K562 (cell line): ENCODE data around the gene RNF121. TPM values are rescaled to one million over a fixed set of nuclear protein-coding genes. Genes with fewer than 3 reads are reported as not detected.

Experiments used
- ATAC-seq: fragments of 200-7000 bp; cut with Tn5 transposase; 3 replicates; pipeline ENCODE4 v1.9.1; 2020; ENCODE audit warnings: moderate library complexity
- BruUV-seq: library from RNA; stranded (reverse); fragments of 400-500 nt; replicated peaks from 2 replicates; lab custom pipeline; 2021; lab: Mats Ljungman, UMichigan
- CTCF ChIA-PET: fragments of 300-600 bp; formaldehyde crosslinking; extraction: SDS; loops from one replicate; lab custom pipeline; 2021; ENCODE audit warnings: low intra/inter-chr PET ratio; lab: Yijun Ruan, JAX
- POLR2A ChIA-PET: fragments of 300-600, 350-650 bp; sonication (Branson Sonifier 250); formaldehyde crosslinking; extraction: SDS; loops from one replicate; lab custom pipeline; 2021; ENCODE audit warnings: antibody characterized with exemption, inconsistent platforms; lab: Yijun Ruan, JAX
- DNase-seq, 4 experiments: peaks; one replicate each; pipeline versions ENCODE4 v3.0.0 to v3.0.0-alpha.2; 2011 to 2018; ENCODE audit warnings: low spot score in 3 of 4, mixed read lengths in 3 of 4; ENCODE audit errors: extremely low read depth in 1 of 4
- FAIRE-seq: peaks from 2 replicates; lab custom pipeline; 2011; peaks lifted over from hg19 to GRCh38; lab: Jason Lieb, UNC
- H2AFZ ChIP-seq: 2 replicates; pipeline ENCODE4 v1.6.0; 2011; ENCODE audit warnings: low read depth, low read length, control low read depth, inconsistent platforms
- H3K27ac ChIP-seq: fragments of 200-600 bp; 3 replicates; pipeline ENCODE4 v1.8.0; 2011; ENCODE audit warnings: low read depth, mild to moderate bottlenecking, control low read depth, inconsistent platforms, low read length, moderate library complexity, mixed read lengths; ENCODE audit errors: extremely low read depth
- H3K27me3 ChIP-seq, 2 experiments: fragments of 300-600 bp in 1 of 2; 2 replicates in 1 of 2; 3 replicates in 1 of 2; pipeline versions ENCODE4 v1.6.0 to v1.8.0; 2011; ENCODE audit warnings: inconsistent platforms in 2 of 2, low read length in 2 of 2, mild to moderate bottlenecking in 1 of 2, mixed read lengths in 1 of 2, moderate library complexity in 1 of 2; ENCODE audit not compliant: control insufficient read depth in 2 of 2, insufficient read depth in 2 of 2
- H3K36me3 ChIP-seq: fragments of 300-600 bp; 3 replicates; pipeline ENCODE4 v1.8.0; 2011; ENCODE audit warnings: mild to moderate bottlenecking, low read length, inconsistent platforms; ENCODE audit not compliant: control insufficient read depth, insufficient read depth
- H3K4me1 ChIP-seq, 2 experiments: fragments of 200-600 bp in 1 of 2; replicated peaks in 1 of 2; 2 replicates in 1 of 2; 3 replicates in 1 of 2; pipeline versions ENCODE4 v1.5.1 to v1.8.0; 2011; ENCODE audit warnings: inconsistent platforms in 2 of 2, low read length in 2 of 2, mild to moderate bottlenecking in 1 of 2, mixed read lengths in 1 of 2, moderate library complexity in 1 of 2; ENCODE audit not compliant: control insufficient read depth in 2 of 2, insufficient read depth in 2 of 2
- H3K4me2 ChIP-seq: 2 replicates; pipeline ENCODE4 v1.6.1; 2011; ENCODE audit warnings: low read length, control low read depth, inconsistent platforms, mixed read lengths; ENCODE audit not compliant: insufficient read depth
- H3K4me3 ChIP-seq: fragments of 200-600 bp; sonication (generic), shearing (Covaris generic); 2 replicates; pipeline ENCODE4 v1.5.1; 2016; ENCODE audit warnings: control low read depth, inconsistent platforms
- H3K79me2 ChIP-seq: fragments of 200-600 bp; 3 replicates; pipeline ENCODE4 v1.8.0; 2011; ENCODE audit warnings: low read length, inconsistent platforms; ENCODE audit not compliant: control insufficient read depth, insufficient read depth
- H3K9ac ChIP-seq, 2 experiments: 2 replicates each; pipeline versions ENCODE4 v1.6.0 to v1.6.1; 2011; ENCODE audit warnings: low read depth in 2 of 2, low read length in 2 of 2, control low read depth in 1 of 2, inconsistent platforms in 1 of 2, mild to moderate bottlenecking in 1 of 2, mixed read lengths in 1 of 2; ENCODE audit not compliant: insufficient read depth in 1 of 2
- H3K9me1 ChIP-seq: one replicate; pipeline ENCODE4 v1.6.0; 2011; ENCODE audit warnings: inconsistent platforms, mild to moderate bottlenecking, low read length, moderate library complexity; ENCODE audit not compliant: control insufficient read depth, insufficient read depth
- H3K9me3 ChIP-seq: replicated peaks from 2 replicates; pipeline ENCODE4 v1.5.1; 2011; ENCODE audit warnings: low read depth, low read length, inconsistent platforms; ENCODE audit not compliant: control insufficient read depth, insufficient read depth
- H4K20me1 ChIP-seq: replicated peaks from 2 replicates; pipeline ENCODE4 v1.6.1; 2011; ENCODE audit warnings: low read length, inconsistent platforms, mixed read lengths; ENCODE audit not compliant: control insufficient read depth, insufficient read depth
- BHLHE40 ChIP-seq: IDR thresholded peaks from 2 replicates; pipeline ENCODE4 v1.6.1; 2011; ENCODE audit warnings: low read length, improper control_type of control experiment
- BRCA1 ChIP-seq, 2 experiments: fragments of 450-650 bp in 1 of 2; sonication (generic) in 1 of 2; formaldehyde crosslinking in 1 of 2; IDR thresholded peaks; 2 replicates each; pipeline versions ENCODE4 v1.5.0 to v1.6.1; 2017 to 2020; ENCODE audit warnings: mild to moderate bottlenecking in 1 of 2, missing genetic modification reagents in 1 of 2
- CTBP1 ChIP-seq: fragments of 450-650 bp; IDR thresholded peaks from 2 replicates; pipeline ENCODE4 v1.6.1; 2016; ENCODE audit warnings: borderline replicate concordance
- EP400 ChIP-seq: fragments of 450-650 bp; IDR thresholded peaks from 2 replicates; pipeline ENCODE4 v1.6.1; 2017; ENCODE audit warnings: antibody characterized with exemption, mild to moderate bottlenecking, moderate library complexity
- MXI1 ChIP-seq: IDR thresholded peaks from 2 replicates; pipeline ENCODE4 v1.6.1; 2011; ENCODE audit warnings: low read depth, mild to moderate bottlenecking, improper control_type of control experiment, low read length
- NR2C2 ChIP-seq, 2 experiments: fragments of 200-800 bp in 1 of 2; sonication (Bioruptor generic) in 1 of 2; sonication (generic) in 1 of 2; formaldehyde crosslinking in 1 of 2; IDR thresholded peaks; 2 replicates each; pipeline versions ENCODE4 v1.6.1 to v1.8.0; 2016 to 2022; ENCODE audit warnings: mild to moderate bottlenecking in 1 of 2, missing compliant biosample characterization in 1 of 2, missing genetic modification characterization in 1 of 2, missing genetic modification reagents in 1 of 2
- SMAD3 ChIP-seq: fragments of 450-650 bp; formaldehyde crosslinking; conservative IDR thresholded peaks from 2 replicates; pipeline ENCODE4 v1.4.0; 2020; ENCODE audit warnings: mild to moderate bottlenecking
- SMARCB1 ChIP-seq: IDR thresholded peaks from 2 replicates; pipeline ENCODE4 v1.6.1; 2011; ENCODE audit warnings: improper control_type of control experiment, low read depth; ENCODE audit not compliant: insufficient read length
- U2AF1 ChIP-seq: fragments of 200-400 bp; formaldehyde crosslinking; optimal IDR thresholded peaks from 2 replicates; pipeline ENCODE3; 2017; ENCODE audit warnings: mild to moderate bottlenecking, low read depth, low read length, moderate library complexity
- ZFP30 ChIP-seq: fragments of 250-450 bp; sonication (Bioruptor Pico); IDR thresholded peaks from 2 replicates; pipeline ENCODE4 v1.8.0; 2022; ENCODE audit warnings: moderate library complexity, mild to moderate bottlenecking, inconsistent platforms, borderline replicate concordance
- ZNF24 ChIP-seq: fragments of 450-650 bp; IDR thresholded peaks from 2 replicates; pipeline ENCODE4 v1.6.1; 2016
- ZNF282 ChIP-seq: sonication (generic); formaldehyde crosslinking; IDR thresholded peaks from 2 replicates; pipeline ENCODE4 v1.8.1; 2023; ENCODE audit warnings: missing genetic modification reagents
- ZNF717 ChIP-seq: fragments of 250-450 bp; sonication (Bioruptor Pico); IDR thresholded peaks from 2 replicates; pipeline ENCODE4 v1.5.0; 2021
- ZNF77 ChIP-seq: fragments of 250-450 bp; sonication (Bioruptor Pico); IDR thresholded peaks from 2 replicates; pipeline ENCODE4 v1.5.0; 2020
- WGBS: fragments of 100-300 bp; shearing (Covaris generic); methylation state at CpG from one replicate; pipeline ENCODE4 v1.1.6; 2016; ENCODE audit warnings: low coverage, mixed read lengths; ENCODE audit not compliant: insufficient coverage; ENCODE audit errors: missing lambda C conversion rate; 5-methylcytosine and 5-hydroxymethylcytosine counted together
- in situ Hi-C: fragments of 300-500 bp; cut with MboI; formaldehyde crosslinking; loops from 4 replicates; pipeline ENCODE4 v1.15.0; 2018; ENCODE audit warnings: inconsistent platforms, mixed read lengths
- intact Hi-C: fragments of 100-400 bp; cut with micrococcal nuclease; formaldehyde crosslinking; loops from 2 replicates; pipeline ENCODE4 v1.14.2; 2022
- polyA plus RNA-seq, 8 experiments: library from polyadenylated mRNA; depleted of rRNA in 4 of 8; stranded (reverse) in 5 of 8; unstranded in 3 of 8; fragments of >200 nt; fragmentation: Nextera tagmentation in 2 of 8; fragmentation: Illumina TruSeq in 1 of 8; extraction: Ambion mirVana in 2 of 8; extraction: Trizol in 1 of 8; gene quantifications; 2 replicates each; pipeline versions ENCODE4 v1.2.1 to v1.2.3, GENCODE V29; 2011 to 2014; ENCODE audit warnings: inconsistent platforms in 1 of 8, missing spikeins in 1 of 8
- total RNA-seq, 7 experiments: library from RNA; depleted of rRNA in 6 of 7; stranded (reverse); fragments of >200 nt in 6 of 7; fragmentation: Illumina TruSeq in 2 of 7; extraction: Trizol in 2 of 7; gene quantifications; 2 replicates each; pipeline versions ENCODE4 v1.2.1 to v1.2.3, GENCODE V29; 2011 to 2021; ENCODE audit warnings: low replicate concordance in 1 of 7
- TF ChIP-seq, protein P1 (sequence below): IDR thresholded peaks from 3 replicates; pipeline ENCODE4 v1.6.1; 2011; ENCODE audit warnings: borderline replicate concordance, mild to moderate bottlenecking, moderate library complexity; ENCODE audit not compliant: insufficient read length; ENCODE audit errors: extremely low read depth
- TF ChIP-seq, protein P2 (sequence below): sonication (generic); formaldehyde crosslinking; IDR thresholded peaks from 2 replicates; pipeline ENCODE4 v1.8.1; 2023; ENCODE audit warnings: missing genetic modification reagents, mild to moderate bottlenecking, borderline replicate concordance

RNF121 gene
- total and polyA plus RNA-seq, 9 of the 15 experiments (the other 6 are each of a cell fraction or from before 2014, with no cell fraction given), result 8.0 to 63.4 (median 20.5) TPM

DNA sequence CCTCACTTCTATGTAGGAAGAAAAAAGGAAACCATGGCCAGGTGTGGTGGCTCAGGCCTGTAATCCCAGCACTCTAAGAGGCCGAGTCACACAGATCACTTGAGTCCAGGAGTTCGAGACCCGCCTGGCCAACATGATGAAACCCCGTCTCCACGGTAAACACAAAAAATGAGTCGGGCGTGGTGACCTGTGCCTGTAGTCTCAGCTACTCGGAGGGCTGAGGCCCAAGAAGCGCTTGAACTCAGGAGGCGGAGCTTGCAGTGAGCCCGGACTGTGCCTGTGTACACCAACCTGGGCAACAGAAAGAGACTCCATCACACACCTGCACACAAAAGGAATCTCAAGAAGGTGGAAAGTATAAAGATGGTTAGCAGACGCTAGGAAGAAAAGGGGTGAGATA, 32.9 kb upstream of the RNF121 start:
- Histone ChIP-seq H4K20me1 (no peaks in the 10 kb centered on the region), H3K27ac (no peak overlapping the region), H2AFZ (no peak overlapping the region), H3K9me3 (peaks cover 4% of the 10 kb centered on the region; the same call in 1 of the 2 replicates), H3K4me1 (no peaks in the 10 kb centered on the region), H3K79me2 (no peaks in the 10 kb centered on the region), H3K9me1 (no peaks in the 10 kb centered on the region), H3K36me3 (no peaks in the 10 kb centered on the region), H3K4me3 (no peak overlapping the region), H3K4me2 (no peak overlapping the region), H3K27me3 (no peaks in the 10 kb centered on the region), H3K9ac (no peak overlapping the region)
- ATAC-seq (no peak), DNase-seq (no peak), FAIRE-seq (no peak)
- ChIA-PET POLR2A (no interaction called here), CTCF (no interaction called here)
- WGBS, result 71% methylated on average over 12 of the region's 12 CpGs
- intact Hi-C loops, result no loop called here
- in situ Hi-C loops, result no loop called here
- BruUV-seq, result no TSS peak
- no peak for TF ChIP-seq SMARCB1
- no peak for TF ChIP-seq ZNF282 (CRISPR knock-in tag)
- no peak for TF ChIP-seq CTBP1
- no peak for TF ChIP-seq MXI1
- no peak for TF ChIP-seq ZFP30 (CRISPR knock-in tag)
- no peak for TF ChIP-seq ZNF24
- no peak for TF ChIP-seq SMAD3 (CRISPR knock-in tag)
- TF ChIP-seq ZNF77 (CRISPR knock-in tag), result no peak
- TF ChIP-seq BRCA1 (IDR thresholded peaks at IDR 0.05), result no peak
- TF ChIP-seq BRCA1 (CRISPR knock-in tag; IDR thresholded peaks at IDR 0.05), result no peak
- TF ChIP-seq, protein P1, sequence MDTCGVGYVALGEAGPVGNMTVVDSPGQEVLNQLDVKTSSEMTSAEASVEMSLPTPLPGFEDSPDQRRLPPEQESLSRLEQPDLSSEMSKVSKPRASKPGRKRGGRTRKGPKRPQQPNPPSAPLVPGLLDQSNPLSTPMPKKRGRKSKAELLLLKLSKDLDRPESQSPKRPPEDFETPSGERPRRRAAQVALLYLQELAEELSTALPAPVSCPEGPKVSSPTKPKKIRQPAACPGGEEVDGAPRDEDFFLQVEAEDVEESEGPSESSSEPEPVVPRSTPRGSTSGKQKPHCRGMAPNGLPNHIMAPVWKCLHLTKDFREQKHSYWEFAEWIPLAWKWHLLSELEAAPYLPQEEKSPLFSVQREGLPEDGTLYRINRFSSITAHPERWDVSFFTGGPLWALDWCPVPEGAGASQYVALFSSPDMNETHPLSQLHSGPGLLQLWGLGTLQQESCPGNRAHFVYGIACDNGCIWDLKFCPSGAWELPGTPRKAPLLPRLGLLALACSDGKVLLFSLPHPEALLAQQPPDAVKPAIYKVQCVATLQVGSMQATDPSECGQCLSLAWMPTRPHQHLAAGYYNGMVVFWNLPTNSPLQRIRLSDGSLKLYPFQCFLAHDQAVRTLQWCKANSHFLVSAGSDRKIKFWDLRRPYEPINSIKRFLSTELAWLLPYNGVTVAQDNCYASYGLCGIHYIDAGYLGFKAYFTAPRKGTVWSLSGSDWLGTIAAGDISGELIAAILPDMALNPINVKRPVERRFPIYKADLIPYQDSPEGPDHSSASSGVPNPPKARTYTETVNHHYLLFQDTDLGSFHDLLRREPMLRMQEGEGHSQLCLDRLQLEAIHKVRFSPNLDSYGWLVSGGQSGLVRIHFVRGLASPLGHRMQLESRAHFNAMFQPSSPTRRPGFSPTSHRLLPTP, result no peak
- no peak for TF ChIP-seq NR2C2 (CRISPR knock-in tag; IDR thresholded peaks at IDR 0.05)
- no peak for TF ChIP-seq NR2C2 (tag; IDR thresholded peaks at IDR 0.05)
- TF ChIP-seq ZNF717 (CRISPR knock-in tag), result no peak
- no peak for TF ChIP-seq BHLHE40
- TF ChIP-seq, protein P2, sequence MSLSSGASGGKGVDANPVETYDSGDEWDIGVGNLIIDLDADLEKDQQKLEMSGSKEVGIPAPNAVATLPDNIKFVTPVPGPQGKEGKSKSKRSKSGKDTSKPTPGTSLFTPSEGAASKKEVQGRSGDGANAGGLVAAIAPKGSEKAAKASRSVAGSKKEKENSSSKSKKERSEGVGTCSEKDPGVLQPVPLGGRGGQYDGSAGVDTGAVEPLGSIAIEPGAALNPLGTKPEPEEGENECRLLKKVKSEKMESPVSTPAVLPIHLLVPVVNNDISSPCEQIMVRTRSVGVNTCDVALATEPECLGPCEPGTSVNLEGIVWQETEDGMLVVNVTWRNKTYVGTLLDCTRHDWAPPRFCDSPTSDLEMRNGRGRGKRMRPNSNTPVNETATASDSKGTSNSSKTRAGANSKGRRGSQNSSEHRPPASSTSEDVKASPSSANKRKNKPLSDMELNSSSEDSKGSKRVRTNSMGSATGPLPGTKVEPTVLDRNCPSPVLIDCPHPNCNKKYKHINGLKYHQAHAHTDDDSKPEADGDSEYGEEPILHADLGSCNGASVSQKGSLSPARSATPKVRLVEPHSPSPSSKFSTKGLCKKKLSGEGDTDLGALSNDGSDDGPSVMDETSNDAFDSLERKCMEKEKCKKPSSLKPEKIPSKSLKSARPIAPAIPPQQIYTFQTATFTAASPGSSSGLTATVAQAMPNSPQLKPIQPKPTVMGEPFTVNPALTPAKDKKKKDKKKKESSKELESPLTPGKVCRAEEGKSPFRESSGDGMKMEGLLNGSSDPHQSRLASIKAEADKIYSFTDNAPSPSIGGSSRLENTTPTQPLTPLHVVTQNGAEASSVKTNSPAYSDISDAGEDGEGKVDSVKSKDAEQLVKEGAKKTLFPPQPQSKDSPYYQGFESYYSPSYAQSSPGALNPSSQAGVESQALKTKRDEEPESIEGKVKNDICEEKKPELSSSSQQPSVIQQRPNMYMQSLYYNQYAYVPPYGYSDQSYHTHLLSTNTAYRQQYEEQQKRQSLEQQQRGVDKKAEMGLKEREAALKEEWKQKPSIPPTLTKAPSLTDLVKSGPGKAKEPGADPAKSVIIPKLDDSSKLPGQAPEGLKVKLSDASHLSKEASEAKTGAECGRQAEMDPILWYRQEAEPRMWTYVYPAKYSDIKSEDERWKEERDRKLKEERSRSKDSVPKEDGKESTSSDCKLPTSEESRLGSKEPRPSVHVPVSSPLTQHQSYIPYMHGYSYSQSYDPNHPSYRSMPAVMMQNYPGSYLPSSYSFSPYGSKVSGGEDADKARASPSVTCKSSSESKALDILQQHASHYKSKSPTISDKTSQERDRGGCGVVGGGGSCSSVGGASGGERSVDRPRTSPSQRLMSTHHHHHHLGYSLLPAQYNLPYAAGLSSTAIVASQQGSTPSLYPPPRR (CRISPR knock-in tag), result no peak
- no peak for TF ChIP-seq EP400
- no peak for TF ChIP-seq U2AF1
